GM18498 (cell line): ENCODE results near the gene LPAR3.
"Not testable (repeated sequence)": the region's sequence is repeated elsewhere in the genome, so short reads cannot be mapped to it uniquely, and the experiment has no call there.

Experiments
- ATAC-seq: cut with Tn5 transposase; IDR thresholded peaks from one replicate; pipeline ENCODE4 v1.9.1; 2021; ENCODE audit warnings: mild to moderate bottlenecking, moderate library complexity; ENCODE audit not compliant: unreplicated experiment

The LPAR3 gene, protein sequence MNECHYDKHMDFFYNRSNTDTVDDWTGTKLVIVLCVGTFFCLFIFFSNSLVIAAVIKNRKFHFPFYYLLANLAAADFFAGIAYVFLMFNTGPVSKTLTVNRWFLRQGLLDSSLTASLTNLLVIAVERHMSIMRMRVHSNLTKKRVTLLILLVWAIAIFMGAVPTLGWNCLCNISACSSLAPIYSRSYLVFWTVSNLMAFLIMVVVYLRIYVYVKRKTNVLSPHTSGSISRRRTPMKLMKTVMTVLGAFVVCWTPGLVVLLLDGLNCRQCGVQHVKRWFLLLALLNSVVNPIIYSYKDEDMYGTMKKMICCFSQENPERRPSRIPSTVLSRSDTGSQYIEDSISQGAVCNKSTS

DNA sequence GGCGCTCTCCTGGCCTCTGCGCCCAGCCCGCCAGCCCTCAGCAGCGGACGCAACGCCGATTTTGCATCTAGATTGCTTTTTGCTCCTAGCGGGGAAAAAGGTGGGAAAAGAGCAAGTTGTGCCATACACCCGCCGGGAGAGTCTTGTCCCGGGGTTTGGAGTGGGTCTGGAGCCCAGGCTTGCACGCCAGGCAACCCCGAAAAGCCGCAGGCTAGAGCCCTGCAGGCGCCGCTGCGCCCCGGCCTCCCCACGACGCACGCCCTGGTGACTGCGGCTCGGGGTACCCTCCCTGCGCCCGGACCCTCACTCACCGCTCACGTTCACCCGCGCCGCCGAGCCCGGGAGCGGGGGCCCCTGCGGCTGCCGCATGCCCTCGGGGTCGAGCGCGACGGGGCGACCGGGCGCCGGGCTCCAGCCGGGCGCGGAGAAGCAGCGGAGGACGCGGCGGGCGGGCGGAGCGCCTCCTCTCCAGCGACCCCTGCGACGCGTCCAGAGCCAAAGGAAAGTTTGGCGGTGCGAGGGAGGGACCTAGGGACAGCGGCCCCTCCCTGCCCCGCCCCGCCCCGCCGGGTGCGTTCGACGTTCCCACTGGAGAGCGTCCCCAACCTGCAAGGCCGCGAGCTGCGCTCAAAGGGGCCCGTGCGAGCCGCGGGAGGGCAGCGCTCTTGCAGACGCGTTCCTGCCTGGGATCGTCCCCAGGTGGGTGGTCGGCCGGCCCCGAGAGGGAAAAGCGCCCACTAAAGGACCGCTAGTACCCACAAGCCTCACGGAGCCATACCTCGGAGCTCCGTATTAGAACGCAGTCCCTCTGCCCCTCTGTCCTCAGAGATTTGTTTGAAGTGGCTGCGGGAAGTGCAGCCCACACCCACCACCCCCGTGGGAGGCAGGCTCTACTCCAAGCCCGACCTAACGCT lies at the start of gene LPAR3:
TSS of gene LPAR3 (minus strand) at position 502 of the 914 bp plus-strand sequence. CDS start 27,086 bp downstream, outside the sequence.
- no peak for ATAC-seq

GRCh38 chr1:84941843-84942242 lies 48.8 kb upstream of the LPAR3 start:
- ATAC-seq, result no peak

- ATAC-seq, result no peak
These were observed 47.5 kb upstream of the LPAR3 start for GRCh38 chr1:84940481-84940880.

DNA sequence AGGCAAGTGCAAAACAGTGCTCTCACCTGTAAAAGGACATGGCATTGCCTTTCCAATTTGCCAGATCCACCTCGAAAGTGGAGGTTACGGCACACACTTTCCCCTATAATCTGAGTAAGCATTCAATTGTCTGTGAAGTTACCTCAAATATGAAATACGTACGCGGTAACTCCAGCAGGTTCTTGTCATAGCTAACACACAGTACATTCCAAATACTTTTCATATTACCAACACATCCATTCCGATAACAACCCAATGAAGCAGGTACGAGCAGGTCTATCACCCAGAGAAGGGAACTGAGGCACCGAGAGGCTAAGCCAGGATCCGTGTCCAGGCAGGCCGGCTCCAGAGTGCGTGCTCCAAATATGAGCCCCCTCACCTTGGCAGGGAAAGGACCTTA lies 46.8 kb upstream of the LPAR3 start:
- no peak for ATAC-seq

GRCh38 chr1:84939151-84939550 lies 46.1 kb upstream of the LPAR3 start:
- no peak for ATAC-seq

DNA sequence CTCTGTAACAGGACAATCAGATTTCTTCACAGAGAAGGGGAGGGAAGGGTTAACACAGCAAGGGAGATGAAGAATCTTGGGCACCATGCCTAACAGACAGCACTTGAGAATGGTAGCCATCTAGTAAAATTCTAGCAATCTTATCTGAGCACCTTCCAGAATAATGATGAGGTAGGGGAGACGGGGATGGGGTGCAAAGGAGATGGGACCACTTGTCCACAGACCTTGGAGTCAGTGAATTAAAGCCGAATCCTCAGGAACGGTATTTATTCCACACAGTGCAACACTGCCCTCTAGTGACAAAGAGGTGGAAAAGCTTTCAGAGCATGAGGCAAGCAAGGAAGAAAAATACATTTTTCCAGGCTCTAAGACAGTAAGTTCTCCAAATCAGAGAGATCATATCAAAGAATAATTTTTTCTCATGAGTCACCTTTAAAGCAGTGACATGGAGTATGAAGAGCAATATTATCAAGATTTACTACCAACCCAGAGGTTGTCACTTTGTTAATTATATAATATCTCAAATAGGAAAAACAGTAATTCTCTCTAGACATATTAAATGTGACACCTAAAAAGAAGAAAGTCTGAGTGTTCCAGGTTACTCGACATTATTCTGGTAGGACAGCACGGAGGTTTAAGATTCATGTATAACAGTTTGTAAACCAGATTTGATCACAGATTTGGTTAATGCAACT lies 43.3 kb upstream of the LPAR3 start:
- ATAC-seq, result no peak

DNA sequence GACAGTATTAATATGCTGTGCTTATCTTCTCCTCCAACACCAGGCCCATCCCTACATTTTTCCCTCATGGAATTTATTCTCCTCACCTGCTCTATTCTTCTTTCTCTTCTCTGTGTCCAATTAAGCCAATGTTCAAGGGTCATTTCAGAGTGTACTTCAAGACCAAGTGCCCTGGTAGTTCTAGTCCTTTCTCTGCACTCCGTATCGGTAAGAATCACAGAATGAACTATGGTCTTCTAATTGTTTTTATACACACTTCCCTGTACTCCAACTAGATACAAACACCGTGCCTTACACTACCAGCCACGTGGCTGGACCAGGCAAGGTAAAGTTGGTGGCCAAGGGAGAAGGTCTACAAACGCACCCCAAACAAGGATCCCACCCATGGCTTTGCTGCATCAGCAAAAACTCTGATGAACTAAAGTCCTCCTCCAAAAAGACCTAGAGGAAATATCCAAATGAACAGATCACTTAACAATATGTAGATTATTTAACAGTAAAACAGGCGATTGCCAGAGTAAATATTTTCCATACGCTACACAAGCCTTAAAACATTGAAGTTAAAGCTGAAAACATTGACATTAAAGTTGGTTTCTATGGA lies 40.1 kb upstream of the LPAR3 start:
- no peak for ATAC-seq

DNA sequence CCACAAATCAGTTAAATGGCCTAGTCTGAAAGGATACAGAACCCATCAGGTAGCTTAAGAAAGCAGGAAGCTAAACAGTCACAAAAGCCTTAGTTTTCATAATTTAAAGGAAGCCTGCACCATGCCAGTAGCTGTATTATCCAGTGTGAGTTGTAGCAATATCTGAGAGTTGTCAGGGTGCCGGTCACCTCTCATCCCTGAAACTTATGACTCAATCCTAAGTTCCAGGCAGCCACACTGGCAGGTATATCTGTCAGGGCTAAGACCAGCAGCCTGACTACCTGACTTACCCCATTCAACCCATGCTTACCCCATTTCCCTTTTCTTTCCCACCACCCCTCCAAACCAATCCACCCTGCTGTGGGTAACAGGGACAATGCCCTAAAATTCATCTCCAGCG lies 37.8 kb upstream of the LPAR3 start:
- no peak for ATAC-seq

GRCh38 chr1:84930329-84930728 lies 37.3 kb upstream of the LPAR3 start:
- ATAC-seq, result no peak

- no peak for ATAC-seq
These were observed 36.6 kb upstream of the LPAR3 start for GRCh38 chr1:84929581-84929980.

- ATAC-seq, result no peak
These were observed 36.0 kb upstream of the LPAR3 start for GRCh38 chr1:84928979-84929378.

DNA sequence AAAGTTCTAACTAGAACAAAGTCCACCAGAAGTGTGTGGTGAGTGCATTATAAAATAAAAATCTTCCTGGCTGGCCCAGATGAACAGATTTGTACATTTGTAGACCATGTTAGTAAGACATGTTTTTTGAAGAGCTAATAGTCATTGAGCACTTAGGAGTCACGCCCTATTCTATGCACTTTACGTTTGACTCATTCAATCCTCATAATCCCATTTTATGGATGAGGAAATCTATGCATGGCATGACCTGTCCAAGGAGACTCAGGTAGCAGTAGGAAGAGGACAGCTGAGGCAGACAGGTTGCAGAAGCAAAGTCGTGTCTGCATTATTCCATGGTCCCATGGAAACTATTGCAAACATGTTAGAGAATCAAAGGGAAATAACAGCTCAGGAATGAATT lies 30.3 kb upstream of the LPAR3 start:
- ATAC-seq, result no peak

DNA sequence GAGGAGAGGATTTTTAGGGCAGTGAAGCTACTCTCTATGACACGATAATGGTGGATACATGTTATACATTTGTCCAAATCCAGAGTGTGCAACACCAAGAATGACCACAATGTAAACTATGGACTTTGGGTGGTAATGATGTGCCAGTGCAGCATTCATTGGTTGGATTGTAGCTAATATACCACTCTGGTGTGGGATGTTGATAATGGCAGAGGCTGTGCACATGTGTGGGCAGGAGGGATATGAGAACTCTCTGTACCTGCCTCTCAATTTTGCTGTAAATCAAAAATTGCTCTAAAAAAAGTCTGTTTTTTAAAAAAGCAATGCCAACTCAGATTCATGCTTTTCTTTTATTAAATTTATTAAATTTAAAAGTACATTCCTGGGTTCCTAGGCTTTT lies 27.2 kb upstream of the LPAR3 start:
- ATAC-seq, result no peak

- no peak for ATAC-seq
These were observed 26.5 kb upstream of the LPAR3 start for GRCh38 chr1:84919461-84919970.

GRCh38 chr1:84918726-84919336 lies 25.8 kb upstream of the LPAR3 start:
- ATAC-seq, result no peak

GRCh38 chr1:84916897-84917296 lies 23.9 kb upstream of the LPAR3 start:
- no peak for ATAC-seq

DNA sequence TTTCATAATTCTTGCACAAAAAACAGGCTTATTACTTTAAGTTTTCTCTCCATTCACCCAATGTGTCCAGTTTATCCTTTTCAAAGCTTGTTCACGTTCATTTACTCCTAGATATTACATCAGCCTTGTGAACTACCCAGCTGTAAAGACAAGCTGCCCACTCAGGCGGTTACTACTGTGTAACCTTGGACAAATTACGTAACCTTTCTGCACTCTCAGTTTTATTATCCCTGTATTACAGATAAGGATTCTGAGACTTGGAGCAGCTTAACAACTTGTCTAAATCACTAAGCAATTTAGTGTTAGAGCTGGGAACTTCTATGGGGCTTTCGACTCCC lies 20.5 kb upstream of the LPAR3 start:
- no peak for ATAC-seq

DNA sequence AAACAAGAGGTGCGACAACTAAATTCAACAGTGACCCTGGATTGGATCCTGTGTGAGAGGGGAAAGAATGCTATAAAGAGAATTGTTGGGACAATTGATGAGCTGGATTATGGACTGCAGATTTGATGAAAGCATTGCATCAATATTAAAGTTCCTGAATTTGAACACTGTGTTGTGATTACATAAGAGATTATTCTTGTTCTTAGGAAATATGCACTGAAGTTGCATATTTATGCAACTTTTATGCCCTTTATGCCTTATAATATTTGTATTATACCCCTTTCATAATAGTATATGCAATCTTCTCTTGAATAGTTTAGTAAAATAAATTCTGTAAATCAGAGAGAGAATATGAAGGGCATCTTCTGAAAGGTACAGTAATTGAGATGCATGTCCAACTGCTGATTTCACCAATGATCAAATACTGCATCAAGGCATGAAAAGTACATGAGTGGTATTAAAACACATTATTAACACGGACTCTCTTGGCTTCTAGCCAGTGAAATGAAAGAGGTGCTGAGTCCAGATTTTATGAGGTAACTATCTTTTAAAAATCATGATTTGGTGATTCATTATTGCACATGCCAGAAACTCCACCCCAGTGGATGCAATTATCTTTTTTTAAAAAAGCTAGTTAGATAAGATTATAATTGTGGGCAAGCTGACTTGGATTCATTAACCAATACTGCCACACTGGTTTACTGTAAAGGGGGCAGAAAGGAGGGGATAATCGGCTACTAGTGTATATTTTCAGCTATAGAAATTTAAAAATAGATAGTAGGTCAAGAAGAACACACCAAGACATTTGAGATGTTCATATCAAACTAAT lies 19.9 kb upstream of the LPAR3 start:
- ATAC-seq, result no peak

GRCh38 chr1:84908746-84909464 lies 15.9 kb upstream of the LPAR3 start:
- not testable (repeated sequence) for ATAC-seq
